ENCODE data around the gene WNK1. TPM values are rescaled to one million over a fixed set of nuclear protein-coding genes. Genes with fewer than 3 reads are reported as not detected.

WNK1 gene
- total RNA-seq, 1 donor from 2014 or later = 178 TPM

- H3K9me3 ChIP-seq = no peaks in the 10 kb centered on the region
- peaks cover 53 to 58% of the 10 kb centered on the region in 2 donors for H3K36me3 ChIP-seq
- no peak for TF ChIP-seq CTCF (IDR thresholded peaks at IDR 0.05)
- peaks cover 0 to 2% of the 10 kb centered on the region in 2 donors for H3K4me1 ChIP-seq
- H3K27me3 ChIP-seq = no peaks in the 10 kb centered on the region
- peak overlapping the region; percentile 59 to 71 for H3K27ac ChIP-seq
- peak overlapping the region in 1 of 2 donors; percentile 39 for H3K4me3 ChIP-seq
- intact Hi-C loops (cut with DNase I) = no loop called here
- no peak for DNase-seq (ENCODE audit: low spot score in 2 of 2)
Measured at GRCh38 chr12:911191-911826, 158.9 kb downstream of the WNK1 start.

GRCh38 chr12:912466-913235 is 160.3 kb downstream of the WNK1 start:
- Histone ChIP-seq H3K9me3 (no peaks in the 10 kb centered on the region), H3K27ac (no peak overlapping the region), H3K4me1 (peaks cover 0 to 2% of the 10 kb centered on the region in 2 donors), H3K36me3 (peaks cover 55 to 56% of the 10 kb centered on the region in 2 donors), H3K27me3 (no peaks in the 10 kb centered on the region), H3K4me3 (no peak overlapping the region)
- DNase-seq (ENCODE audit: low spot score in 2 of 2) = no peak
- intact Hi-C loops (cut with DNase I) = no loop called here
- no peak for TF ChIP-seq CTCF (IDR thresholded peaks at IDR 0.05)

- no peak for DNase-seq (ENCODE audit: low spot score in 2 of 2)
- no peak for TF ChIP-seq CTCF (IDR thresholded peaks at IDR 0.05)
- no peak overlapping the region for H3K27ac ChIP-seq
- no peaks in the 10 kb centered on the region for H3K9me3 ChIP-seq
- H3K27me3 ChIP-seq = no peaks in the 10 kb centered on the region
- H3K36me3 ChIP-seq = peaks cover 41 to 56% of the 10 kb centered on the region in 2 donors
- H3K4me3 ChIP-seq = no peak overlapping the region
- intact Hi-C loops (cut with DNase I) = no loop called here
- H3K4me1 ChIP-seq = peaks cover 0 to 2% of the 10 kb centered on the region in 2 donors
Measured at GRCh38 chr12:913919-914698, 161.7 kb downstream of the WNK1 start.

GRCh38 chr12:915090-915489 is 162.7 kb downstream of the WNK1 start:
- intact Hi-C loops (cut with DNase I) = no loop called here
- Histone ChIP-seq H3K4me1 (peaks cover 0 to 2% of the 10 kb centered on the region in 2 donors), H3K27me3 (no peaks in the 10 kb centered on the region), H3K9me3 (no peaks in the 10 kb centered on the region), H3K4me3 (no peak overlapping the region), H3K27ac (no peak overlapping the region), H3K36me3 (peaks cover 33 to 59% of the 10 kb centered on the region in 2 donors)
- DNase-seq (ENCODE audit: low spot score in 2 of 2) = no peak
- TF ChIP-seq CTCF (IDR thresholded peaks at IDR 0.05) = no peak

- Histone ChIP-seq H3K36me3 (peaks cover 38 to 66% of the 10 kb centered on the region in 2 donors), H3K27me3 (no peaks in the 10 kb centered on the region), H3K4me1 (peaks cover 0 to 2% of the 10 kb centered on the region in 2 donors), H3K4me3 (no peak overlapping the region), H3K9me3 (no peaks in the 10 kb centered on the region), H3K27ac (no peak overlapping the region)
- TF ChIP-seq CTCF (IDR thresholded peaks at IDR 0.05) = no peak
- DNase-seq (ENCODE audit: low spot score in 2 of 2) = no peak
- intact Hi-C loops (cut with DNase I) = no loop called here
Measured at GRCh38 chr12:916240-916639, 163.9 kb downstream of the WNK1 start.
